GM23338 (cell line): ENCODE results near the gene PALLD. TPM values are rescaled to one million over a fixed set of nuclear protein-coding genes. Genes with fewer than 3 reads are reported as not detected.

Source experiments
- polyA plus RNA-seq: library from polyadenylated mRNA; unstranded; fragments of >200 nt; fragmentation: Nextera tagmentation; extraction: Ambion mirVana; gene quantifications from 2 replicates; pipeline ENCODE4 v1.2.1, GENCODE V29; 2016
- small RNA-seq: library from RNA; depleted of rRNA; stranded (forward); fragments of <200 nt; gene quantifications from one replicate; pipeline ENCODE3, GENCODE V24; 2014; ENCODE audit warnings: low replicate concordance
- total RNA-seq: library from RNA; depleted of rRNA; stranded (reverse); fragments of >200 nt; shearing (Covaris generic); gene quantifications from 2 replicates; pipeline ENCODE4 v1.2.3, GENCODE V29; 2014; rRNA removed

PALLD gene
- total and polyA plus RNA-seq, 2 experiments from 2014 or later: 13.1 to 30.2 TPM

Small RNA genes within 50 kb of the gene (small RNA-seq; reads per million reads assigned to genes)
- not detected for gene RF00432
- gene RNU6-1336P: not detected
- not detected for gene RNU6-853P

Other genes starting within 250 kb of the PALLD start
- 1.4 and 3.6 TPM in 2 replicates for gene DDX60, start 178.3 kb upstream of the PALLD start, total RNA-seq
- gene DDX60, start 178.3 kb upstream of the PALLD start, polyA plus RNA-seq: 0.45 and 1.0 TPM in 2 replicates
- 2.3 and 3.3 TPM in 2 replicates for gene DDX60L, start 16.6 kb upstream of the PALLD start, total RNA-seq
- 1.2 TPM in 2 replicates for gene DDX60L, start 16.6 kb upstream of the PALLD start, polyA plus RNA-seq